ENCODE measurements around the gene OTOP2.

Gene OTOP2

GRCh38 chr17:74962622-74963394 lies 38.7 kb downstream of the OTOP2 start:
- H2BK12ac ChIP-seq (ENCODE audit: low read length) = no peak overlapping the region
- H3K4me3 ChIP-seq (ENCODE audit: low read depth, low read length) = no peak overlapping the region
- H3K36me3 ChIP-seq (ENCODE audit: control insufficient read depth in 1 of 2, insufficient read depth in 2 of 2, low read length in 2 of 2) = no peaks in the 10 kb centered on the region
- H2BK120ac ChIP-seq (ENCODE audit: insufficient read depth, low read length, poor library complexity) = no peak overlapping the region
- H3K27me3 ChIP-seq (ENCODE audit: insufficient read depth, low read length) = no peaks in the 10 kb centered on the region
- H3K4me1 ChIP-seq (ENCODE audit: control insufficient read depth in 1 of 2, insufficient read depth in 2 of 2, low read length in 2 of 2) = peaks cover 0 to 1% of the 10 kb centered on the region in 2 experiments
- no peaks in the 10 kb centered on the region for H3K79me1 ChIP-seq (ENCODE audit: low read length)
- no peak for DNase-seq
- no peak overlapping the region for H2BK5ac ChIP-seq (ENCODE audit: low read depth, low read length, poor library complexity)
- H2AFZ ChIP-seq (ENCODE audit: insufficient read depth, low read length, poor library complexity) = no peak overlapping the region
- H4K91ac ChIP-seq (ENCODE audit: low read depth, low read length) = no peak overlapping the region
- H3K4me2 ChIP-seq (ENCODE audit: low read length) = no peak overlapping the region
- no peak overlapping the region for H3K14ac ChIP-seq (ENCODE audit: low read length)
- no peak overlapping the region for H3K27ac ChIP-seq (ENCODE audit: low read depth, low read length)
- H3K18ac ChIP-seq (ENCODE audit: low read length) = no peak overlapping the region
- WGBS (ENCODE audit: extremely low coverage, insufficient coverage, insufficient read length) = no CpG with 5 or more reads among the region's 18 CpGs
- H3K9ac ChIP-seq (ENCODE audit: low read length) = no peak overlapping the region
- no peak overlapping the region for H3K4ac ChIP-seq (ENCODE audit: low read depth, low read length)
- H4K8ac ChIP-seq (ENCODE audit: low read depth, low read length) = no peak overlapping the region
- H3K9me3 ChIP-seq (ENCODE audit: insufficient read depth, low read depth, low read length) = peaks cover 4% of the 10 kb centered on the region
- H3K23ac ChIP-seq (ENCODE audit: low read length) = no peak overlapping the region
- H4K12ac ChIP-seq (ENCODE audit: low read depth, low read length) = no peak overlapping the region
- no peaks in the 10 kb centered on the region for H3K79me2 ChIP-seq (ENCODE audit: control insufficient read depth, insufficient read depth, low read length, poor library complexity)
- H2AK5ac ChIP-seq (ENCODE audit: low read length) = no peak overlapping the region

GRCh38 chr17:74963656-74964055 lies 39.6 kb downstream of the OTOP2 start:
- H3K4me1 ChIP-seq (ENCODE audit: control insufficient read depth in 1 of 2, insufficient read depth in 2 of 2, low read length in 2 of 2) = peaks cover 7 to 8% of the 10 kb centered on the region in 2 experiments
- DNase-seq = no peak
- H3K9me3 ChIP-seq (ENCODE audit: insufficient read depth, low read depth, low read length) = peaks cover 4% of the 10 kb centered on the region
- H2BK120ac ChIP-seq (ENCODE audit: insufficient read depth, low read length, poor library complexity) = no peak overlapping the region
- no peak overlapping the region for H3K4me3 ChIP-seq (ENCODE audit: low read depth, low read length)
- H3K9ac ChIP-seq (ENCODE audit: low read length) = no peak overlapping the region
- H3K27ac ChIP-seq (ENCODE audit: low read depth, low read length) = no peak overlapping the region
- H3K18ac ChIP-seq (ENCODE audit: low read length) = no peak overlapping the region
- no peaks in the 10 kb centered on the region for H3K36me3 ChIP-seq (ENCODE audit: control insufficient read depth in 1 of 2, insufficient read depth in 2 of 2, low read length in 2 of 2)
- no peak overlapping the region for H4K12ac ChIP-seq (ENCODE audit: low read depth, low read length)
- peaks cover 2% of the 10 kb centered on the region for H3K79me1 ChIP-seq (ENCODE audit: low read length)
- H4K8ac ChIP-seq (ENCODE audit: low read depth, low read length) = no peak overlapping the region
- H2BK5ac ChIP-seq (ENCODE audit: low read depth, low read length, poor library complexity) = no peak overlapping the region
- H3K79me2 ChIP-seq (ENCODE audit: control insufficient read depth, insufficient read depth, low read length, poor library complexity) = no peaks in the 10 kb centered on the region
- WGBS (ENCODE audit: extremely low coverage, insufficient coverage, insufficient read length) = no CpG with 5 or more reads among the region's 12 CpGs
- no peak overlapping the region for H2BK12ac ChIP-seq (ENCODE audit: low read length)
- no peak overlapping the region for H4K91ac ChIP-seq (ENCODE audit: low read depth, low read length)
- no peak overlapping the region for H3K14ac ChIP-seq (ENCODE audit: low read length)
- no peak overlapping the region for H2AK5ac ChIP-seq (ENCODE audit: low read length)
- no peak overlapping the region for H3K23ac ChIP-seq (ENCODE audit: low read length)
- no peak overlapping the region for H2AFZ ChIP-seq (ENCODE audit: insufficient read depth, low read length, poor library complexity)
- H3K27me3 ChIP-seq (ENCODE audit: insufficient read depth, low read length) = no peaks in the 10 kb centered on the region
- no peak overlapping the region for H3K4ac ChIP-seq (ENCODE audit: low read depth, low read length)
- no peak overlapping the region for H3K4me2 ChIP-seq (ENCODE audit: low read length)

DNA sequence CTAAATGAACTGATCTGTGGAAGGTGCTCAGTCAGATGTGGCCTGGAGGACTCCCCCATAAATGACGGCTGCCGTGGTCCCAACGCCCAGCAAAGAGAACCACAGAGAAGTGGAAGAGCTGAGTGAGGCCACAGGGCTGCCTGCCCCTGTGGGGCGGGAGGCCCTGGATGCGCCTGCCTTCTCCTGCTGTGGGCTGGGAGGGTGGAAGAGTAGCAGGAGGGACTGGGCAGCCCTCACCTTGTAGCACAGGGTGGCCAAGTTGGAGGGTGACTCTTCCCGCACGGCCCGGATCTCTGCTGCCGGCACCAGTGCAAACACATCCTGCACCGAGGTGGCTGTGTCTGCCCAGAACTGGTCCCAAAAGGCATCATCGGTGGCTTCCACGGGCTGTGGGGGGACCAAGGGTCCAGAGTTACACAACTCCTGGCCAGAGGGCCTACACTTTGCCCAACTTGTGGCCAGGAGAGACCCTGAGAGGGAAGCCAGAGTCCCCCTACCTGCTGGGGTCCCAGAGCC lies 40.2 kb downstream of the OTOP2 start:
- no peak overlapping the region for H4K91ac ChIP-seq (ENCODE audit: low read depth, low read length)
- H3K36me3 ChIP-seq (ENCODE audit: control insufficient read depth in 1 of 2, insufficient read depth in 2 of 2, low read length in 2 of 2) = no peaks in the 10 kb centered on the region
- H4K8ac ChIP-seq (ENCODE audit: low read depth, low read length) = no peak overlapping the region
- no peak overlapping the region for H3K4me2 ChIP-seq (ENCODE audit: low read length)
- no peak overlapping the region for H3K27ac ChIP-seq (ENCODE audit: low read depth, low read length)
- H3K4ac ChIP-seq (ENCODE audit: low read depth, low read length) = no peak overlapping the region
- peaks cover 4% of the 10 kb centered on the region for H3K79me1 ChIP-seq (ENCODE audit: low read length)
- H2AK5ac ChIP-seq (ENCODE audit: low read length) = no peak overlapping the region
- H4K12ac ChIP-seq (ENCODE audit: low read depth, low read length) = no peak overlapping the region
- peaks cover 10 to 11% of the 10 kb centered on the region in 2 experiments for H3K4me1 ChIP-seq (ENCODE audit: control insufficient read depth in 1 of 2, insufficient read depth in 2 of 2, low read length in 2 of 2)
- DNase-seq = no peak
- no peak overlapping the region for H3K4me3 ChIP-seq (ENCODE audit: low read depth, low read length)
- H3K23ac ChIP-seq (ENCODE audit: low read length) = no peak overlapping the region
- H3K14ac ChIP-seq (ENCODE audit: low read length) = no peak overlapping the region
- no peak overlapping the region for H2BK120ac ChIP-seq (ENCODE audit: insufficient read depth, low read length, poor library complexity)
- no peak overlapping the region for H3K9ac ChIP-seq (ENCODE audit: low read length)
- H3K18ac ChIP-seq (ENCODE audit: low read length) = no peak overlapping the region
- peaks cover 4% of the 10 kb centered on the region for H3K9me3 ChIP-seq (ENCODE audit: insufficient read depth, low read depth, low read length)
- no peaks in the 10 kb centered on the region for H3K27me3 ChIP-seq (ENCODE audit: insufficient read depth, low read length)
- H2BK12ac ChIP-seq (ENCODE audit: low read length) = no peak overlapping the region
- H2BK5ac ChIP-seq (ENCODE audit: low read depth, low read length, poor library complexity) = no peak overlapping the region
- no peaks in the 10 kb centered on the region for H3K79me2 ChIP-seq (ENCODE audit: control insufficient read depth, insufficient read depth, low read length, poor library complexity)
- WGBS (ENCODE audit: extremely low coverage, insufficient coverage, insufficient read length) = no CpG with 5 or more reads among the region's 12 CpGs
- no peak overlapping the region for H2AFZ ChIP-seq (ENCODE audit: insufficient read depth, low read length, poor library complexity)

GRCh38 chr17:74964988-74965622 lies 41.0 kb downstream of the OTOP2 start:
- H3K23ac ChIP-seq (ENCODE audit: low read length) = no peak overlapping the region
- H3K18ac ChIP-seq (ENCODE audit: low read length) = no peak overlapping the region
- H3K14ac ChIP-seq (ENCODE audit: low read length) = no peak overlapping the region
- no peaks in the 10 kb centered on the region for H3K36me3 ChIP-seq (ENCODE audit: control insufficient read depth in 1 of 2, insufficient read depth in 2 of 2, low read length in 2 of 2)
- H3K9ac ChIP-seq (ENCODE audit: low read length) = no peak overlapping the region
- no CpG with 5 or more reads among the region's 14 CpGs for WGBS (ENCODE audit: extremely low coverage, insufficient coverage, insufficient read length)
- no peaks in the 10 kb centered on the region for H3K79me2 ChIP-seq (ENCODE audit: control insufficient read depth, insufficient read depth, low read length, poor library complexity)
- H3K4me3 ChIP-seq (ENCODE audit: low read depth, low read length) = no peak overlapping the region
- no peak overlapping the region for H3K27ac ChIP-seq (ENCODE audit: low read depth, low read length)
- DNase-seq = no peak
- peaks cover 4% of the 10 kb centered on the region for H3K79me1 ChIP-seq (ENCODE audit: low read length)
- no peak overlapping the region for H2AFZ ChIP-seq (ENCODE audit: insufficient read depth, low read length, poor library complexity)
- H3K27me3 ChIP-seq (ENCODE audit: insufficient read depth, low read length) = no peaks in the 10 kb centered on the region
- no peak overlapping the region for H2BK5ac ChIP-seq (ENCODE audit: low read depth, low read length, poor library complexity)
- H4K12ac ChIP-seq (ENCODE audit: low read depth, low read length) = no peak overlapping the region
- no peak overlapping the region for H2BK120ac ChIP-seq (ENCODE audit: insufficient read depth, low read length, poor library complexity)
- no peak overlapping the region for H3K4ac ChIP-seq (ENCODE audit: low read depth, low read length)
- no peak overlapping the region for H4K8ac ChIP-seq (ENCODE audit: low read depth, low read length)
- no peak overlapping the region for H3K4me2 ChIP-seq (ENCODE audit: low read length)
- H3K9me3 ChIP-seq (ENCODE audit: insufficient read depth, low read depth, low read length) = peaks cover 4% of the 10 kb centered on the region
- H4K91ac ChIP-seq (ENCODE audit: low read depth, low read length) = no peak overlapping the region
- H2AK5ac ChIP-seq (ENCODE audit: low read length) = no peak overlapping the region
- H3K4me1 ChIP-seq (ENCODE audit: control insufficient read depth in 1 of 2, insufficient read depth in 2 of 2, low read length in 2 of 2) = peaks cover 10 to 11% of the 10 kb centered on the region in 2 experiments
- H2BK12ac ChIP-seq (ENCODE audit: low read length) = no peak overlapping the region

Data from trophoblast cell (in vitro differentiated cells and primary cell).